ENCODE data around the gene CLNK.

The CLNK gene

DNA sequence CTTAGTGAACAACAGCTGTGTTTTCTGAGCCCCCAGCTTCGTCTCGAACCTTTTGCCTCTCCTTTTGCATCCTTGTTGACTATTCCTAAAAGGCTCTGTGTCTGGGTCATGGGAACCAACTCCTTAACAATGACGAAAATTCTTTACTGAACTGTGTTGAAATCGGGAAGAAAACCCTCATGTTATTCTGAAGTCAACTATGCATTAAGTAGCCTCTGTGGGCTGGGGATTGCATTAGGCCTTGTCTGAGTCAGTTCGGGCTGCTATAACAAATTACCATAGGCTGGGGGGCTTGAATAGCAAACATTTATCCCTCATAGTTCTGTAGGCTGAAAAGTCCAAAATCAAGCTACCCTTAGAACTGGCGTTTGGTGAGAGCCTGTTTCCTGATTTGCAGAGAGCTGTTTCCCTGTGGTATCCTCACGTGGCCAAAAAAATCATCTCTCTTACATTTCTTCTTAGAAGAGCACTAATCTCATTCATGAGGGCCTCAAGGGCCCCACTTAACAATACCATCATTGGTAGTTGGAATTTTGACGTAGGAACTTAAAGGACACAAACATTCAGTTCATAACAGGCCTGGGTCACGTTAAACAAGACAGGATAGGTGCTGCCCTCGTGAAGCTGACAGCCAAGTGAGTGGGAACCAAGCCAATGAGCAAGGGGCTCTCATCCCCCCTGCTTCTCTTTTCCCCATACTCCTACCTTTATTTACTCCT lies 75.9 kb downstream of the CLNK start:
- no peak for DNase-seq

DNA sequence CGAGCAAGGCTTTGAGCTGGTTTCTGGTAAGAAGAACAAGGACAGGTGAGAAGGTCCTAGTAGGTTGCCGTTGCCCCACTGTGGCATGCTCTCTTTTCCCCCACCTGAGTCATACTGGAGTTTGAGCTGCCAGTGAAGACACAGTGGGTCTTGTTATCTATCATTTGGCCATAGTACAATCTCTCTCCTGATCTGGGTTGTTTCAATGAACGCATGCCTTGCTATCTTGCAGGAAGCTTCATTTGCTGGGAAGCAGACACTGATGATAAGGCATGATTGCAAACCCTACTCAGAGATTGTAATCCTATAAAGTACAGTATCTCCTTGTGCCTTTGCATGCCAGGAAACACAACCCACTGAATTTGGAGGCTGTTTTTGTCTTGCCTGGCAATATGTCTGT lies 77.4 kb downstream of the CLNK start:
- DNase-seq: no peak

DNA sequence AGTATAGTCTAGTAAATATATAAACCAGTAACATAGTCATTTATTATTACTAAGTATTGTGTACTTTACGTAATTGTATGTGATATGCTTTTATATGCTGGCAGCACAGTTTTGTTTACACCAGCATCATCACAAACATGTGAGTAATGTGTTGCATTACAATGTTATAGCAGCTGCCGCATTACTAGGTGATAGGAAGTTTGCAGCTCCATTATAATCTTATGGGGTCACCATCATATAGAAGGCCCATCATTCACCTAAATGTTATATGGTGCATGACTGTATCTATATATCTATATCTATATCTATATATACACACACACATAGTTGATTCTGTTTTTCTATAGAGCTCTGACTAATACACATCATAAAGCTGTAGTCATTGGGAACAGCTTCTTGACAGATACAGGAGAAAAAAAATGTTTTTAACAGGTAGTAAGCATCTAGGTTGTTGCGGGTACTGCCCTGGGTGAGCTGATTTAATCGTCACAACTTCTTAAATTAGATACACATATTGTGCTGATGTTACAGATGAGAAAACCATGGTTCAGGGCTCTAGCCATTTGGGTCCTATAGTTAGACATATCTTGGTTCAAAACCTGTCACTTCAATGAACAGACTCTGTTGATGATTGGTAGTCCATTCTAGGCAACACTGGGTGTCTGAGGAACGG lies 77.9 kb downstream of the CLNK start:
- no peak for DNase-seq

DNA sequence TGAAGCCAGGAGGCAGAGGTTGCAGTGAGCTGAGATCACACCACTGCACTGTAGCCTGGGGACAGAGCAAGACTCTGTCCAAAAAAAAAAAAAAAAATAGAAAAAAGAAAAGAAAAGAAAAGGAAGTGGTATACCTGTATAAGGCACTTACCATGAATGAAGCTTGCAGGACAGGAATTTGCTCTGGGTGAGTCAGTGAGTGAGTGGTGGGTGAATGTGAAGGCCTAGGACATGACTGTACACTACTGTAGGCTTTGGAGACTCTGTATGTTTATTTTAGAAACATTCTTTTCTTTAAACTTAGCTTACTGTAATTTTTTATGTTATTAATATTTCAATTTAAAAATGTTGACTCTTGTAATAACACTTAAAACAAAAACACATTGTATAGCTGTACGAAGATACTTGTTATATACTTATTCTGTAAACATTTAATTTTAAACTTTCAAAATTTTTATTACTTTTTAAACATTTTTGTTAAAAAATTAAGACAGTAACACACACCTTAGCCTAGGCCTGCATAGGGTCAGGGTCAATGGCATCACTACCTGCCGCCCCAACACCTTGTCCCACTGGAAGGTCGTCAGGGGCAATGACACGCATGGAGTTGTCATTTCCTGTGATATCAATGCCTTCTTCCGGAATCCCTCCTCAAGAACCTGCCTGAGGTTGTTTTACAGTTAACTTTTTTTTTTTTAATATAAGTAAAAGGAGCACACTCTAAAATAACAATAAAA lies 78.7 kb downstream of the CLNK start:
- DNase-seq: no peak

DNA sequence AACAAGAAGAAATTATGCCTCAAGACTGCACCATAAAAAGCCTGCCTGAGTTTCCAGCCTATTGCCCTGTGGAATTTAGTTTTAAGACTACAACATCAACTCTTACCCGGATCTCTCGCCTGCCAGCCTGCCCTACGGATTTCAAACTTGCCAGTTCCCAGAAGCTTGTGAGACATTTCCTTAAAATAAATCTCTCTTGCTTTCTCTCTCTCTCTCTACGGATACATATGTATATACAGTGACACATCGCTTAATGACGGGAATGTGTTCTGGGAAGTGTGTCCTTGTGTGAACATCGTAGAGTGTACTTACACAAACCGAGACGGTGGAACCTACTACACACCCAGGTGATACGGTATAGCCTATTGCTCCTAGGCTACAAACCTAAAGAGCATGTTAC lies 79.5 kb downstream of the CLNK start:
- DNase-seq: no peak

DNA sequence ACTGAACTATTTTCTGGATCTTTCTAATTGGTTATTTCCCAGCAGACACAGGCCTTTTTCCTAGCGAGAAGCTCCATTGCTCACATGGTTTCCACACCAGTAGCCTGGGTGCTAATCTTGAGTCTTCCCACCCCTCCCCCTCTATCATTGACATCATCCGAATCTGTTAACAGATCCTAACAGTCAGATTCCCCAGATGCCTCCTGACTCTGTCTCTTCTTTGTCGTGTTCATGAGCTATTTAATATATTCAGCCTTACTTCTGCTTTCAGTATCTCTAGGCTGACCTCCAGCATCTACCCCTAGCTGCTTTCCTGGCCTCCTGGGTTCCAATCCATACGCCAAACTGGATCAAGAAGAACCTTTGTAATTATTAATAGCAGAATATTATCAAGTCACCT lies 85.0 kb downstream of the CLNK start:
- DNase-seq: no peak

DNA sequence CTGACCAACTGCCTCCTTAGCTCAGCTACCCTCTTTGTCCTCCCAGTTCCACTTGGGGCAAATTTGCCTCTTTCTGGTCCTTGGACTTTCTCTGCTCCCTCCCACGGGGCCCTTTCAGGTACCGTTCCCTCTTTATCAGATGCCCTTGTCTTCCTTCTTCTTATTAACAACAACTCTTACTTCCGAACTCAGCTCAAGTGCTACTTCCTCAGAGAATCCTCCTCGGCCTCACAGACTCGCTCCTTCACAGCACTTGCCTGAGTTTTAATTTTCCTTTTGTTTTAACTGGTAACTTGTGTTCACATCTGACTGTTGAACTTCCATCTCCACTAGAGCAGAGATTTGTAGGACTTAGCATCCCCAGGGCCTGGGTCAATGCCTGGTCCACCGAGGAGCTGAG lies 85.7 kb downstream of the CLNK start:
- no peak for DNase-seq

DNA sequence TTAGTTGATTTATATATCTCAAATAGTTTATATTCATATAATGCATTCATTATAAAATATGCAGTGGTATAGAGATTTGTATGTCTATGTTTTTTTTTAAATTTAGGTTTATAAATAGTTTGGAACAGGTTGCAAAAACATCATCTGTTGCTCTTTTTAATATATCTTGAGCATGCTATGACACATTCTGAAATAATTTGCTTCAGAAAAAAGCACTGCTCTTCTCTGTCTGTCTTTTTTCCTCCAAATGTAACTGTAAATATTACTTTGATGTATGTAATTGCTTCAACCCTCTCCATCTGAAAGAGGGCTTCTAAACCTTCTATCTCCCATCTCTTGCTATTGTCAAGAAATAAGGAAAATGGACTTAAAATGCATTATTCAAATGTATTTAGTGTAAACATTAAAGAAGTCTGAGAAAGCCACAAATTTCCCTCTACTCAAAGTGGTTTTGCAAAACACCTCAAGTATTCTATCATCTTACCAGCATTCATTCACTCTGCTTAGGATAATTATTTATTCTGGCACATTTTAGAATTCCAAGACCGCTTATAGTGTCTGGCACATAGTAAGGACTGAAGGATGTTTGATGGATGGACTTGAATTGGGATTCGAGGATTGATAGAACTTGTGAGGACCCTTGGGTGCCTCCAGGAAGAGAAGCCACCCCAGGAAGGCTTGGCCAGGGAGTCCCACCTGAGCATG lies 87.8 kb downstream of the CLNK start:
- DNase-seq: no peak

DNA sequence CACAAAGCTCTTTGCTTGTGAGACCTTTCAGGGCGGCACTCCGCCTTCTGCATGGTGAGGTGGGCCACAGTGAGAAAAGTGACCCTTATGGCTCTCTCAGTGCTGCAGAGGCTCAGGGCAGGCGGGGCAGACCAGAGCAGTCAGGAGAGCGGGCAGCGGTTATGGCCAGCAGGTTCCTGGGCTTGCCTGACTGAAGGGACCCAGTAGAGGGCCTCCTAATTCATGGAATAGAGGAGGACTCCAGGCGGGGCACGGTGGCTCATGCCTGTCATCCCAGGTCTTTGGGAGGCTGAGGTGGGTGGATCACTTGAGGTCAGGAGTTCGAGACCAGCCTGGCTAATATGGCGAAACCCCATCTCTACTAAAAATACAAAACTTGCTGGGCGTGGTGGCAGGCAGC lies 91.4 kb downstream of the CLNK start:
- DNase-seq: peak; percentile 48

DNA sequence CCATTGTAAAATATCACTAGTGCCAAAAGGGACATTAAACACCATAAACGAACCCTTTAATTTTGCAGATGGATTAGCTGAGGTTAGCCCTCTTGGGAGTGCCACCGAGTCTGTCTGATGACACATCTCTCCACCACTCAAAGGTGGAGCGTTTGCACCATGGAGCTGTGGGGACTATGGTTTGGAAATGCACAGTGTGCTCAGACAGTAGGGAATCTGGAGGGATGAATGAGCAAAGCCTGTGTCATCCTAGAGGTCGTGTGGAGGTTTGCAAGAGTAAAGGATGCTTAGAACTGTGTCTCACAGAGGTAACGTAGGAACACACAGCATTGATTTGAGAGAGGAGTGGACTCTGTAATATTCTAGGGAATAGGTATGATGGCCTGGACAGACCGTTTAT lies 93.7 kb downstream of the CLNK start:
- DNase-seq: no peak

DNA sequence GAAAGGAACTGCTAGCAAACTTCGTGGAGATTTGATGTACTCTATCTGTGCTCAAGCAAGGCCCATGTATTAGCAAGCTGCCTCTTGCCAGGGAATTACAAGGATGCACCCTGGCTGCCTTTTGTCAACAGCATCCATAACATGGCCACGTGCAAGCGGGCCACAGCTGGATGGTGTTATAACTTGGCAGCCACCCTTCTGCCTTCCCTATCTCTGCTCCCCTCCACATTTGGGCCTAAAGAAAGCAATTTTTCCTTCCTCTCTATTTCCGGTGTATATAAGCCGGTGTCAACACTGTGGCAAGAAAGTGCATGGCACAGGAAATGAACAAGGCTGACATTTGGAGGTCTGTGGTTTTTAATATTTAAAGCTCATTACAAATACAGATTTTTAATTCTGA lies 94.8 kb downstream of the CLNK start:
- DNase-seq: no peak

DNA sequence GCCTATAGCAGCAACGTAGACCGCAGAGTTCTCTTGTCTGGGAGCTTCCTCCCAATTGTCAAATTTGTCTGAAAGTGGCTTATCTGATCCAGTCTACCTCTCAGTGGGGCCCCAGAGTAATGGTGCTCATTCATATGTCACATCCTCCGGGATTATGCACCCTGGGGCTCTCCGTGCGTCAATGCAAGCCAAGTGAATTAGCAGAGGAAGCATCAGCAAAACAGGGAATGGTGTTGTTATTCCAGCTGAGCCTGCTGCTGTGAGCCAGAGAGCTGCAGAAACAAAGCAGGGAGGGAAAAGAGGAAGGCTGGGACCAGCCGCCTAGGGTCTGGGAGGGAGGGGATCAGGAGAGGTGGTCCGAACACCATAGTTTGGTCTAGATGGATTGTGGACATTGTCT lies 95.2 kb downstream of the CLNK start:
- no peak for DNase-seq

DNA sequence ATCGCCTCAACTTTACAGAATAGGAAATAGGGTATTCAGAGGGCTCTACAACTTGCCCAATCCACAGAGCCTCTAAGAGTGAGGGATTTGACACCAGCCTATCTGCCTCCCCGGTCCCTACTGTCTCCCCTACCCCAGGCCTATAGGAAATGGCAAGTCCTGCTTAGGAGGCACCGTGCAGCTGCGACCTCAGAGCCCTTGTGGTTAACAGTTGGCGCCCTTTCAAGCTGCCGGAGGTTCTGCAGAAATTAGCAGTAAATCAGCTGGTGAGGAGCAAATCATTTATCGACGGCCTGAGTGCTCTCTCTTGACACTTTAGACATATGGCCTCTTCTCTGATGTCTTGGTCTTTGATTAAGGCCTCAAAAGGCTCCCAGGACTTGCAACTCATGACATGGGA lies 96.9 kb downstream of the CLNK start:
- DNase-seq: no peak

DNA sequence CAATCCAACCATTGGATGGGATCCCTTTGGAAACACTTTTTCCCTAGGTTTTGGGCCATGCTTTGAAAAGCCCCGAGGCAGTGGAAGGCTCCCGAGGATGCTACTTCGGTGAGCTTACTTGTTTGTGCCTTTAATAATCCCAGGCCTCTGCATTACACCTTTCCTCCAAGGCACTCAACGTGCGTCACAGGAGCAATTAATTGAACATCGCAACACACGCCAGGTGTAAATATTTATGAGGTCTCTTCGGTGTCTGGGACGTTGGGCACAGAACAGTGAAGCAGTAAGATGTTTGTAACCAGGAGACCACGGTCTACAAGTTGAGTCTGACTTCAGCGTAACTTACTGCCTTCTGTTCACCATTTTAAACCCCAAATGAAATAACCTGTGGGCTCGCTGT lies 97.3 kb downstream of the CLNK start:
- no peak for DNase-seq

DNA sequence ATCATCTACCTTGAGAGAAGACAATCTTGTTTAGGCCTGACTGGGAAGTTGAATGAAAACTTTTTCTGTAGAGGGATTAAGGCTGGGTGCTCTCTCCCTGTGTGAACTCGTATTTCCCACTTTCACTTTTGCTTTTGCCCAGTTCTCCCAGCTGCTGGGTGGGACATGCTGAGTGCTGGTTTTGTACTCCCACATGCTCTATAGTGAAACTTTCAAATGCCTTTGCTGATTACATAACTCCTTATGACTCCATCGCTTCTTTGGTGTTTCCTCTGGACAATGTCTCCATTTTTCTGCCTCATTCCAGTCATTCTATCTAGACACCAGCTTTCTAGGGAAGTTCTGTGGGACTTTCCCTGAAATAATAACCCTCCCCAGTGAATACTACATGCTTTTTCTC lies 100.5 kb downstream of the CLNK start:
- DNase-seq: peak; percentile 65

DNA sequence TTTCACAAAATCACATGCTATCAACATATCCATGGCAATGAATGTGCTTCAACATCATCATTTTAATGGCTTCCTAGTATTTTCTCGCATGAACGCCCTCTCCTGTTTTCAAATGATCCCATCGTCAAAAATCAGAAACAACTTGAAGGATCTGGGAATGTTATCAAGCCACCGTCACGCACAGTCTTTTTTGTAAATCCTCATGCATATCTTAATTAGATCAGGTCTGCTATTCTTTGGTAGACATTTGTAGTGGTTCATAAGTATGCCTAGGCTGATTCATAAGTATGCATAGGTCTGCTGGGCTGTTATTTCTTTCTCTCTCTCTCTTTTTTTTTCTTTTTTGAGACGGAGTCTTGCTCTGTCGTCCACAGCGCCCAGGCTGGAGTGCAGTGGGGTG lies 101.6 kb downstream of the CLNK start:
- no peak for DNase-seq

DNA sequence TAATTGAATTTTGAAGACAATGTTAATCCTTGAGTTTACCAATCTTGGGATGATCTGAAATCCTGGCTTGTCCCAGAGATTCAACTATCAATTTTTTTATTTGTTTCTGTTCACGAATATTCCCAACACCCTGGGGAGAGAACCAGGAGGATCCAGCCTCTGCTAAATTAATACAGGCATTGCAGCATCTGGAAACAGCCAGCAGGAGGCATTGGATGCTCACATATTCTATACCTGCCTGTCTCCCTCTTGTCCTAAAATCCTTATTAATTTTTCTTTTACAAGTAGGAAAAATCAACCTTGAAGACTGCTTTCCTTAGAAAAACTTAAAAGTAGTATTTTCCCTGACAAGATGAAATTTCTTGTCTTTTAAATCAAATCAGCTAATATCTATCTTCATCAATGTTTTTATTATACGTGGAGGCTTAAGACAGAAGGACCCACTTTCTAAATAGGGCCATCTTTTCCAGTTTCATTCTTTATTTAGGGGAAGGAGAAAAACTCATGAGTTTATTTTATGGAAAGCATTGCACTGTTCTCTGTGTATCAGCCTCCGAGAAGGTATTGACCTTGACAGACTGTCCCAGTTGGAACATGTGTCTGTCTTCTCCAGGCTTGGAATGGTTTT lies 102.4 kb downstream of the CLNK start:
- peak; percentile 86 for DNase-seq

DNA sequence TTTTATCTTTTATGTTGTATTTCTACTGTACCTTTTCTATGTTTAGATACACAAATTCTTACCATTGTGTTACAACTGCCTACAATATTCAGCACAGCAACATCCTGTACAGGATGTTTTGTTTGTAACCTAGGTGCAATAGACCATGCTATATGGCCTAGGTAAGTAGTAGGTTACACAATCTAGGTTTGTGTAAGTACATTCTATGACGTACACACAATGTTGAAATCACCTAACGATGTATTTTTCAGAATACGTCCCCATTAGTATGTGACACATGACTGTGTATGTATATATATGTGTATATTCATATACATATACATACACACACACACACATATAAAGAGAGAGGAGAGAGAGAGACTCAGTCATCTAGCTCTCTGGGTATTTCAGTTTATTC lies 103.5 kb downstream of the CLNK start:
- peak; percentile 53 for DNase-seq

DNA sequence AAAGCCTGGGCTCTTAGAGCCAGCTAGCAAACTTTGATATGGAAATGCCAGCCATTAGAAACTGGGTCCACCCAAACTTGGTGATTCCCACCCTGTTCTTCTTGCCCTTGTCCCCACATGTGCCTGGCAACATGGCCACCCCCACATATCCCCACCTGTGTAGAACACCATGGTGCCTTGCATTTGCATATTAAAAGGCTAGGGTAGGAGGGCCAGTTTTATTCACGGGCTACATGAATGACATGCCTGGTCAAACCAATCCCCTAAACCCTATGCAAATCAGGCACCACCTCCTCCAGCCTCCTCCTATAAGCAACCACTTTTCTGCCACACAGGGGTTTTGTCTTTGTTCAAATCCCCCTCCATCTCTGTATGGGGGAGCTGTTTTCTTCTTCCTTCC lies 104.9 kb downstream of the CLNK start:
- no peak for DNase-seq

DNA sequence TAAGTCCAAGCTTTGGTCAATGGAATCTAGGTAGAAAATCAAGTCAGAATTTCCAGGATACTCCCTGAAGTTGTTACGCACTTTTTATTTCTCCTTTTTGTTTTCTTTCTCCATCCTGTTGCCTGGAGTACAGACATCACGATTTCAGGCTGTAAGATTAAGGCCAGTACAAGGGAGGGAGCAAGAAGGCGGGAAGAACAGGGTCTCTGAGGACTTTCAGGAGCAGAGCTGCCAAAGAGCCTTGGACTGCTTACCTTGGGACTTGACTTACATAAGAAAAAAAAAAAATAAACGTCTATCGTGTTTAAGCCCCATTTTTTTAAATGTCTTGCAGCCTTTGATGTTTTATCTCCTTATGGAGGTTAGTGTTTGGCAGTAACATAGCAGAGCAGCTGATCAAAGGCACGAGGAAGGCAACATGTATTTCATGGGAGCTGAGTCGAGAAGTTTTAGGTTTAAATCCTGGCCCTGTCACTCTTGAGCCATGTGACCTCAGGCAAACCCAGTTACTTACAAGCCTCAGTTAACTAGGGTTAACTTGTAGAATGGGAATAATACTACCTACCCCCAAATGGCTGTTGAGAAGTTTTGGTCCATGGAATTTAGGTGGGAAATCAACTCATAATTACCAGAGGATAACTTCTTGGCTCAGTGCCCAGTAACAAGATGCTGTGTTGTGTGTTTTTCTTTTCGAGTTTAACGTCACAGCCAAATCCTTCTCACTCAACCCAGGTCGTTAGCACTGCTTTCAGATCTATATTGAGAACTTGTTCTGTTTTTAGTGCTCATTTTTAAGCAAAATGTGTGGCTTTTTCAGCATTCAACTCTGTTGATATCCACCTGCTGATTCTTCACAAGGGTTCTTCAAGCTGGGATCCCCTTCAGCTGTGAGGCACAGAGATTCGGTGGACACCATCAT lies 106.8 kb downstream of the CLNK start:
- DNase-seq: no peak

DNA sequence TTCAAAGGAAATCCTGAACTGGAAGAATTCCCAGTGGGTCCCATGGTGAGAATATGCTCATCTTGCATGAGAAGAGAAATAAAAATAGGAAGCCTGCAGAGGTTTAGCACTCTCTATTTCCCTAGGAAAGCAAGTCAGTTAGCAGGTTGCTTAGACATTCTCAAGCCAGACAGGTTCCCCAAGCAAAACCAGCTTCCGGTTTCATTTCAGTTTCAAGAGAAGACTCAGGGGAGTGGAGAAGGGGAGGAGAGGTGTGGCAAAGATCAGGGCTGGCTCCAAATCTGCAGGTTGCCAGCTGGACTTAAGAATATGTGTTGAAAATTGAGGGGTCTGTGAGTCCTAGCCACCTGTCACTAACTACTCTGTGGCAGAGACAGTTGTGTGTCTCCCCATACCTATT lies 107.5 kb downstream of the CLNK start:
- DNase-seq: no peak

DNA sequence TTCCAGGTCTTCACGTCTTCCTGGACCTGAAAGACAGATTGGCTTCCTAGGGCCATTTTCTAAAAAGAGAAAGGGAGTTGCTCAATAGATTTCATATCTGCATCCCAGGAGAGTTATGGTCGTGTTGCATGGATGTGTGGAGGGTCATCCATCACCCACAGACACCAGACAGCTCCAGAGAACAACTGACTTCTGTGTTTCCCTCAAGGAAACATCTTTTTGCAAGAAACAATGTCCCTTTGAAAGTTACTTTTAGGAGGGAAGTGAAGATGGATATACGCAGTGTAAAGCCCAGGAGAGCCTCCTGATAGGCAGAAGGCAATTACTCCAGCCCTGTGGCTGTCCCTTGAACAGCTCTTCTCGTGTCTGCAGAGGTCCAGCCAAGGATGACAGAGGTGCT lies 108.3 kb downstream of the CLNK start:
- DNase-seq: no peak

Data from DMS53 (cell line).